H9 (cell line): ENCODE results near the gene PFKL. TPM values are rescaled to one million over a fixed set of nuclear protein-coding genes. Genes with fewer than 3 reads are reported as not detected.

Source experiments
- DNase-seq: peaks from one replicate; pipeline ENCODE4 v3.0.0-alpha.2; 2017
- H2AFZ ChIP-seq: one replicate; pipeline ENCODE4 v1.6.1; 2013; ENCODE audit warnings: mild to moderate bottlenecking, low read length, control low read depth, moderate library complexity
- H2AK5ac ChIP-seq: 2 replicates; pipeline ENCODE4 v1.6.1; 2013; ENCODE audit warnings: low read length, control low read depth, mixed read lengths; ENCODE audit not compliant: insufficient read length
- H2BK120ac ChIP-seq: one replicate; pipeline ENCODE4 v1.6.1; 2013; ENCODE audit warnings: low read depth, mild to moderate bottlenecking, low read length, control low read depth, inconsistent platforms; ENCODE audit not compliant: poor library complexity, severe bottlenecking
- H2BK12ac ChIP-seq: 2 replicates; pipeline ENCODE4 v1.6.1; 2013; ENCODE audit warnings: low read length, control low read depth, mixed read lengths, low read depth; ENCODE audit not compliant: insufficient read length
- H2BK15ac ChIP-seq: 2 replicates; pipeline ENCODE4 v1.6.1; 2013; ENCODE audit warnings: low read depth, low read length, control low read depth
- H2BK20ac ChIP-seq: one replicate; pipeline ENCODE4 v1.6.1; 2013; ENCODE audit warnings: low read depth, mild to moderate bottlenecking, low read length, control low read depth, inconsistent platforms; ENCODE audit not compliant: poor library complexity, severe bottlenecking
- H2BK5ac ChIP-seq: 2 replicates; pipeline ENCODE4 v1.6.1; 2013; ENCODE audit warnings: low read length, control low read depth, mixed read lengths; ENCODE audit not compliant: insufficient read length
- H3K14ac ChIP-seq: 2 replicates; pipeline ENCODE4 v1.6.1; 2013; ENCODE audit warnings: low read length, control low read depth; ENCODE audit not compliant: insufficient read depth
- H3K18ac ChIP-seq: 2 replicates; pipeline ENCODE4 v1.6.1; 2013; ENCODE audit warnings: low read depth, mild to moderate bottlenecking, mixed read lengths, low read length, control low read depth; ENCODE audit not compliant: insufficient read length
- H3K23ac ChIP-seq: 2 replicates; pipeline ENCODE4 v1.6.1; 2013; ENCODE audit warnings: low read length, control low read depth, mixed read lengths, low read depth; ENCODE audit not compliant: insufficient read length
- H3K23me2 ChIP-seq: 2 replicates; pipeline ENCODE4 v1.6.1; 2013; ENCODE audit warnings: low read depth, mild to moderate bottlenecking, mixed read lengths, low read length, control low read depth; ENCODE audit not compliant: insufficient read length, poor library complexity, severe bottlenecking
- H3K27ac ChIP-seq: 2 replicates; pipeline ENCODE4 v1.5.1; 2013; ENCODE audit warnings: low read length, control low read depth, mixed read lengths, low read depth; ENCODE audit not compliant: insufficient read length
- H3K27me3 ChIP-seq: 2 replicates; pipeline ENCODE4 v1.6.1; 2013; ENCODE audit warnings: low read length, control low read depth, inconsistent platforms; ENCODE audit not compliant: insufficient read depth
- H3K4ac ChIP-seq: 2 replicates; pipeline ENCODE4 v1.6.1; 2013; ENCODE audit warnings: low read depth, mild to moderate bottlenecking, control low read depth, inconsistent platforms, low read length, moderate library complexity
- H3K4me1 ChIP-seq: 2 replicates; pipeline ENCODE4 v1.6.1; 2013; ENCODE audit warnings: low read length, control low read depth, inconsistent platforms; ENCODE audit not compliant: insufficient read depth
- H3K4me2 ChIP-seq: 2 replicates; pipeline ENCODE4 v1.6.1; 2013; ENCODE audit warnings: low read length, control low read depth, mixed read lengths; ENCODE audit not compliant: insufficient read length, insufficient read depth
- H3K56ac ChIP-seq: 2 replicates; pipeline ENCODE4 v1.6.1; 2013; ENCODE audit warnings: low read depth, mild to moderate bottlenecking, mixed read lengths, low read length, control low read depth; ENCODE audit not compliant: insufficient read length
- H3K79me1 ChIP-seq: 2 replicates; pipeline ENCODE4 v1.6.1; 2013; ENCODE audit warnings: low read depth, mild to moderate bottlenecking, moderate library complexity, low read length, control low read depth, inconsistent platforms; ENCODE audit not compliant: insufficient read depth, poor library complexity, severe bottlenecking
- H3K79me2 ChIP-seq: 2 replicates; pipeline ENCODE4 v1.6.1; 2013; ENCODE audit warnings: low read length, control low read depth, inconsistent platforms; ENCODE audit not compliant: insufficient read depth
- H3K9ac ChIP-seq: 2 replicates; pipeline ENCODE4 v1.6.1; 2013; ENCODE audit warnings: low read length, control low read depth, mixed read lengths; ENCODE audit not compliant: insufficient read length; ENCODE audit errors: extremely low read depth
- H3K9me3 ChIP-seq: one replicate; pipeline ENCODE4 v1.6.1; 2013; ENCODE audit warnings: low read depth, low read length, inconsistent platforms; ENCODE audit not compliant: control insufficient read depth
- H3T11ph ChIP-seq: one replicate; pipeline ENCODE4 v1.6.1; 2013; ENCODE audit warnings: mild to moderate bottlenecking, low read length, control low read depth, inconsistent platforms
- H4K20me1 ChIP-seq: one replicate; pipeline ENCODE4 v1.6.1; 2013; ENCODE audit not compliant: control insufficient read depth, insufficient read length, insufficient read depth
- H4K5ac ChIP-seq: 2 replicates; pipeline ENCODE4 v1.6.1; 2013; ENCODE audit warnings: low read depth, mild to moderate bottlenecking, mixed read lengths, low read length, control low read depth; ENCODE audit not compliant: insufficient read length
- H4K8ac ChIP-seq: replicated peaks from 2 replicates; pipeline ENCODE4 v1.6.1; 2013; ENCODE audit warnings: low read length, control low read depth, mixed read lengths, low read depth; ENCODE audit not compliant: insufficient read length
- H4K91ac ChIP-seq: 2 replicates; pipeline ENCODE4 v1.6.1; 2013; ENCODE audit warnings: low read depth, mild to moderate bottlenecking, moderate library complexity, mixed read lengths, low read length, control low read depth; ENCODE audit not compliant: insufficient read length
- H3K27ac Mint-ChIP-seq, 3 experiments: 2 replicates in 2 of 3; 3 replicates in 1 of 3; pipeline ENCODE4 v1.8.0; 2020 to 2021; ENCODE audit warnings: mixed read lengths in 3 of 3, mild to moderate bottlenecking in 1 of 3, moderate library complexity in 1 of 3
- H3K27me3 Mint-ChIP-seq: 2 replicates; pipeline ENCODE4 v1.8.0; 2021; ENCODE audit warnings: low read depth, mild to moderate bottlenecking, moderate library complexity, mixed read lengths
- H3K36me3 Mint-ChIP-seq, 3 experiments: 2 replicates in 2 of 3; 3 replicates in 1 of 3; pipeline ENCODE4 v1.8.0; 2020 to 2021; ENCODE audit warnings: low read depth in 3 of 3, mixed read lengths in 3 of 3; ENCODE audit not compliant: insufficient read depth in 1 of 3
- H3K4me1 Mint-ChIP-seq, 2 experiments: 2 replicates each; pipeline ENCODE4 v1.8.0; 2020; ENCODE audit warnings: mixed read lengths in 2 of 2
- H3K4me3 Mint-ChIP-seq, 2 experiments: 2 replicates in 1 of 2; 3 replicates in 1 of 2; pipeline ENCODE4 v1.8.0; 2020 to 2021; ENCODE audit warnings: mild to moderate bottlenecking in 2 of 2, mixed read lengths in 2 of 2, moderate library complexity in 1 of 2
- H3K9me3 Mint-ChIP-seq, 2 experiments: 2 replicates in 1 of 2; 3 replicates in 1 of 2; pipeline ENCODE4 v1.8.0; 2020; ENCODE audit warnings: mild to moderate bottlenecking in 2 of 2, mixed read lengths in 2 of 2, moderate library complexity in 1 of 2
- WGBS: extraction: QIAGEN DNeasy Blood & Tissue Kit; methylation state at CpG from one replicate; pipeline ENCODE4 v1.1.7; 2013; ENCODE audit warnings: missing lambda C conversion rate, low lambda C conversion rate, mixed read lengths; ENCODE audit not compliant: insufficient read length; ENCODE audit errors: extremely low coverage; 5-methylcytosine and 5-hydroxymethylcytosine counted together
- total RNA-seq: library from RNA; stranded (reverse); gene quantifications from 2 replicates; pipeline ENCODE4 v1.2.1, GENCODE V29; 2021
- TF ChIP-seq, protein P1 (sequence below): fragments of 200-600 bp; sonication (generic); conservative IDR thresholded peaks from 3 replicates; pipeline ENCODE4 v1.8.0; 2021; ENCODE audit warnings: antibody characterized with exemption, mild to moderate bottlenecking

PFKL gene
- total RNA-seq, 1 experiment from 2014 or later = 107 TPM

DNA sequence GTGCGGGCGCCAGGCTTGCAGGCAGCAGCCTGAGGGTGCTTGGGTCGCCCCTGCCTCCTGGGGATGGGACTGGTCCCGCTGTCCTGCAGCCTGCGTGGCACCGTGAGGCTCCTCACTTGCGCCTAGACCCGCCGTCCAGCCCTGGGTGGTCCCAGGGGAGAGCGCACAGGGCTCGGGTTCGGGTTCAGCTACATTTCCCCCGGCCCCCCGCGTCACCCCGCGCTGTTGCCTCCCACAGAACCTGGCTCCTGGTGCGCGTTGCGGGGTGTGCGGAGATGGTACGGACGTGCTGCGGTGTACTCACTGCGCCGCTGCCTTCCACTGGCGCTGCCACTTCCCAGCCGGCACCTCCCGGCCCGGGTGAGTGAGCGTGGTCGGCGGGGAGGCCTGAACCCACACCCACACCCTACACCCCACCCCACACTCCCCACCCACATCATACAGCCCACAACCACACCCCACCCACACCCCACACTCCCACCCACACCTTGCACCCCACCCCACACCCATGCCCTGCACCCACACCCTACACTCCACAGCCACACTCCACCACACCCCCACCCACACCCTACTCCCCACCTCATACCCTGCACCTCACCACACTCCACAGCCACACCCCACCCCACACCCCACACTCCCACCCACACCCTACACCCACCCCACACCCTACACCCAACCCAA lies 6.2 kb upstream of the PFKL start:
- H3K23ac ChIP-seq = no peak overlapping the region
- WGBS = no CpG with 5 or more reads among the region's 33 CpGs
- no peaks in the 10 kb centered on the region for H3K79me2 ChIP-seq
- H2AK5ac ChIP-seq = no peak overlapping the region
- no peak overlapping the region for H2BK12ac ChIP-seq
- no peaks in the 10 kb centered on the region for H3K79me1 ChIP-seq
- no peak overlapping the region for H2AFZ ChIP-seq
- H3K18ac ChIP-seq = no peak overlapping the region
- H2BK20ac ChIP-seq = no peak overlapping the region
- no peaks in the 10 kb centered on the region for H3K9me3 ChIP-seq
- H2BK120ac ChIP-seq = no peak overlapping the region
- no peak overlapping the region for H3K27ac Mint-ChIP-seq
- H3K23me2 ChIP-seq = no peaks in the 10 kb centered on the region
- no peak overlapping the region for H4K5ac ChIP-seq
- no peak overlapping the region for H3K56ac ChIP-seq
- no peak overlapping the region for H2BK15ac ChIP-seq
- no peaks in the 10 kb centered on the region for H3K4me1 ChIP-seq
- H3K36me3 Mint-ChIP-seq = no peaks in the 10 kb centered on the region
- TF ChIP-seq, protein P1, sequence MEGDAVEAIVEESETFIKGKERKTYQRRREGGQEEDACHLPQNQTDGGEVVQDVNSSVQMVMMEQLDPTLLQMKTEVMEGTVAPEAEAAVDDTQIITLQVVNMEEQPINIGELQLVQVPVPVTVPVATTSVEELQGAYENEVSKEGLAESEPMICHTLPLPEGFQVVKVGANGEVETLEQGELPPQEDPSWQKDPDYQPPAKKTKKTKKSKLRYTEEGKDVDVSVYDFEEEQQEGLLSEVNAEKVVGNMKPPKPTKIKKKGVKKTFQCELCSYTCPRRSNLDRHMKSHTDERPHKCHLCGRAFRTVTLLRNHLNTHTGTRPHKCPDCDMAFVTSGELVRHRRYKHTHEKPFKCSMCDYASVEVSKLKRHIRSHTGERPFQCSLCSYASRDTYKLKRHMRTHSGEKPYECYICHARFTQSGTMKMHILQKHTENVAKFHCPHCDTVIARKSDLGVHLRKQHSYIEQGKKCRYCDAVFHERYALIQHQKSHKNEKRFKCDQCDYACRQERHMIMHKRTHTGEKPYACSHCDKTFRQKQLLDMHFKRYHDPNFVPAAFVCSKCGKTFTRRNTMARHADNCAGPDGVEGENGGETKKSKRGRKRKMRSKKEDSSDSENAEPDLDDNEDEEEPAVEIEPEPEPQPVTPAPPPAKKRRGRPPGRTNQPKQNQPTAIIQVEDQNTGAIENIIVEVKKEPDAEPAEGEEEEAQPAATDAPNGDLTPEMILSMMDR = no peak
- peaks cover 0 to 5% of the 10 kb centered on the region in 2 experiments; a peak in 2 of 4 replicates for H3K4me1 Mint-ChIP-seq
- no peak overlapping the region for H3K4ac ChIP-seq
- no peaks in the 10 kb centered on the region for H4K20me1 ChIP-seq
- no peak overlapping the region for H3K27ac ChIP-seq
- H3K4me3 Mint-ChIP-seq = no peak overlapping the region
- H4K8ac ChIP-seq = no peak overlapping the region
- DNase-seq = no peak
- no peak overlapping the region for H3K4me2 ChIP-seq
- no peak overlapping the region for H3T11ph ChIP-seq
- no peaks in the 10 kb centered on the region for H3K27me3 ChIP-seq
- no peak overlapping the region for H3K9ac ChIP-seq
- no peak overlapping the region for H2BK5ac ChIP-seq
- H3K14ac ChIP-seq = no peak overlapping the region; the same call in 1 of the 2 replicates
- no peak overlapping the region for H4K91ac ChIP-seq
- peaks cover 11% of the 10 kb centered on the region for H3K27me3 Mint-ChIP-seq
- H3K9me3 Mint-ChIP-seq = no peaks in the 10 kb centered on the region
